Measurements from ENCODE around the gene CNTFR. TPM values are rescaled to one million over a fixed set of nuclear protein-coding genes. Genes with fewer than 3 reads are reported as not detected.

The CNTFR gene
- total RNA-seq, 4 donors from 2014 or later: 17.5 to 130 (median 49.1) TPM

DNA sequence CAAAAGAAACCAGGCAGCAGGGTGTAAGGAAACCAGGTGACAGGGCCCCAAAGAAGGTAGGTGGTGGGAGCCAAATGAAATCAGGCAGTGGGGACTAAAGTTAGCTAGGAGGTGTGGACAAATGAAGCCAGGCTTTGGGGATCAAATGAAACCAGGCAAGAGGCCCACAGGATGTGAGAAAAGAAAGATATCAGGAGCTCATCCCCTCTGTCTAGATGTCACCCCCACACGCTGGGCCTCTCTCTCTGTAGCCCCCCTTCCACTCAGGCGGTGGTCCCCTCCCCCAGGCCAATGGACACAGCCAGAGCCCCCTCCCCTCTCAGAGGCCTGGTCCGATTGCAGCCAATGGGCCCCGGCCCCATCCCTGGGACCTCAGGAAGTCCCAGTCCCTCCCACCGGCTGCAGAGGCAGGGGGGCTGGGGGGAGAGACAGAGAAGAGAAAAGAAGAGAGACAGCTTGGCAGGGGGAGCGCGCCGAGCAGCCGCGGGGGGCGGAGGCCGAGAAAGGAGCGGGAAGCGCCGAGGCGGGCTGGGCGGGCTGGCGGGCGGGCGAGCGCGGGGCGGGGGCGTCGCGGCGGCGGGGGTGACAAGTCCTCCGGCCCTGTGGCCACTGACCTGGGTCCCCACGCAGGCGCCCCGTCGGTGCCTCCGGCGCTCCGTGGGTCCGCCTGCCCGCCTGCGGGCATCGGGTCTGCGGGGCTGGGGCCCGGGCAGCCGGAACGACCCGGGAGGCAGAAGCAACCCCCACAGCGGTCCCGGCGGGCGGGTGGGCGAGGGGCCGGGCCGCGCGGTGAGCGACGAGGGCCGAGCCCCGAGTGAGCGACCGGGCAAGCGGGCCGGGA, 11.9 kb downstream of the CNTFR start:
- TF ChIP-seq, protein P1, sequence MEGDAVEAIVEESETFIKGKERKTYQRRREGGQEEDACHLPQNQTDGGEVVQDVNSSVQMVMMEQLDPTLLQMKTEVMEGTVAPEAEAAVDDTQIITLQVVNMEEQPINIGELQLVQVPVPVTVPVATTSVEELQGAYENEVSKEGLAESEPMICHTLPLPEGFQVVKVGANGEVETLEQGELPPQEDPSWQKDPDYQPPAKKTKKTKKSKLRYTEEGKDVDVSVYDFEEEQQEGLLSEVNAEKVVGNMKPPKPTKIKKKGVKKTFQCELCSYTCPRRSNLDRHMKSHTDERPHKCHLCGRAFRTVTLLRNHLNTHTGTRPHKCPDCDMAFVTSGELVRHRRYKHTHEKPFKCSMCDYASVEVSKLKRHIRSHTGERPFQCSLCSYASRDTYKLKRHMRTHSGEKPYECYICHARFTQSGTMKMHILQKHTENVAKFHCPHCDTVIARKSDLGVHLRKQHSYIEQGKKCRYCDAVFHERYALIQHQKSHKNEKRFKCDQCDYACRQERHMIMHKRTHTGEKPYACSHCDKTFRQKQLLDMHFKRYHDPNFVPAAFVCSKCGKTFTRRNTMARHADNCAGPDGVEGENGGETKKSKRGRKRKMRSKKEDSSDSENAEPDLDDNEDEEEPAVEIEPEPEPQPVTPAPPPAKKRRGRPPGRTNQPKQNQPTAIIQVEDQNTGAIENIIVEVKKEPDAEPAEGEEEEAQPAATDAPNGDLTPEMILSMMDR (IDR thresholded peaks at IDR 0.05; ENCODE audit: low read depth): no peak

DNA sequence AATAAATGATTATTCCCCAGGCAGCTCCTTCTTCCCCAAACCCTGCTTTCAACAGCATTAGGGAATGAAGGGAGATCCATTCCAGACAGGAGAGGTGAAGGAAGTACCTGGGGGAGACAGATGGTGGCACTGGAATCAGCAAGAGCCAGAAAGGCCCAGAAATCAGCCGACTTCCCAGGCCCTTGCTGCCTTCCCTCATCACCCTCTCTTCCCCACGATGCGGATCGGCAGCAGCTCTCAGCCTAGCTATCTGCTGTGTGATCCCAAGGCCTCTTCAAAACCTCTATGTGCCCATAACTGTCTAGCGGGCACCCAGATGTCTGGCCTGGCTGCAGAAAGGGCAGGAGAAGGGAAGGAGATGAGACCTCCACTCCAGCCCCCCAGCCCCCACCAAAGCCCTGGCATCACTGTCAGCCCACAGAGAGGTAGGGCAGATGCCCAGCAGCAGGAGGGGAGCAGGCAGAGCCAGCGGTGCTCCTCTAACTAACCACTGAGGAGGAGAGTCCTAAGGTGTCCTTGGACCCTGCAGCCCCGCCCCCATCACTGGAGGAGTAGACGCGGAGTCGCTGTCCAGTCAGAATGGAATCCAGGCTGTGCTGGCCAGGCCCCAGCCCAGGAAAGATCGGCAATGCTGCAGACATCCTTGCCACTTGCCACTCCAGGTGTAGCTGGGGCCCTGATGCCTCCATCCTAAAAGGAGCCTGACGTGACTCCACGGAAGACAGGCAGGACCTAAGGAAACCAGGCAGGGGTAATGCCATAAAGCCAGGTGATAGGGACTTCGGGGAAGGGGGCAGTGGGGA, 12.7 kb downstream of the CNTFR start:
- TF ChIP-seq, protein P1 (IDR thresholded peaks at IDR 0.05; ENCODE audit: low read depth): no peak

DNA sequence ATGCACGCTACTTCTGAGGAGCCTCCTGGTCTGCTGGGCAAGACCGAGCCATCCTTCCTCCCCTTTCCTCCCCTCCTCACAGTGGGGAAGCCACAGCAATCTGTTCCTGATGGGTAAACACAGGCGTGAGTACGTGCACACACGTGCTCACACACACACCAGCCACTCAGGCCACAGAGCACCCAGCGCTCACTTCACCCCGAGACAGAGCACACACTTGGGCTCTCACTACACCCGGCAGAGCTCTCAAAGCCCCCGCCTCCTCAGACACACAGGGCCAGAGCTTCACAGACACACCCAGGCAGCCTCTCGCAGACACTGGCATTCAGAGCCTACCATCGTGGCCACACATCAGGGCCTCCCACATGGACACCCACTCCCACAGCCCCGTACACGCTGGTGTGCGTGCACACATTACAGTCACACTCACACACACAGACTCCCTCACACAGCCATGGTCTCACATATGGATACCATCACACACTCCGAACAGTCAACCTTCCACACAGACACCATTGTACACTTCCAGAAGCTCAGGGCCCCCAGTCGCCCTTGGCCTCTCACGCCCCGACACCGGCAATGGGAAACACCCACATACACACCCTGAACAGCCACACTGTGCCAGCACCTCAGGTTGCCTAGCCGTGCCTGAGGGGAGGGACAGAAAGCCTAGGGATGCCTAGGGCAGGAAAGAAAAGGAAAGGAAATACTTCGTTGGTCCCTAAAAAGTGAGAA, 13.5 kb downstream of the CNTFR start:
- TF ChIP-seq, protein P1 (IDR thresholded peaks at IDR 0.05; ENCODE audit: low read depth): no peak

DNA sequence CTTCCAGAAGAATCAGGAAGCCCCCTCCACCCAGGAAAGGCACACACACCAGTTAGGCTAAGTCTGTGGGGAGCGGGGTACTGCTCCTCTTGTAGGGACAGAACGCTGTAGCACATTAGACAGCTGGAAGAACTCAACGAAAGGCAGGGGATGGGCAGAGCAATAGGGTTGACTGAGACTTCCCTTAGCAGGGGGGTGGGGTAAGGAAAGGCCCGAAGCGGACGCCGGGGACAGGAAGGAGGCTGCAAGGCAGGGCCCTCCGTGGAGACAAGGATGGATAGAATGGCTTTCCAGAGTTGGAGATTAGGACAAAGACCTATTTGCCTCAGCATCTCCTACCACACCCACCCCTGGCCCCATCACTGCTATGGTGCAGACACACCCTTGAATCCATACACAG, 14.3 kb downstream of the CNTFR start:
- TF ChIP-seq, protein P1 (IDR thresholded peaks at IDR 0.05; ENCODE audit: low read depth): no peak

DNA sequence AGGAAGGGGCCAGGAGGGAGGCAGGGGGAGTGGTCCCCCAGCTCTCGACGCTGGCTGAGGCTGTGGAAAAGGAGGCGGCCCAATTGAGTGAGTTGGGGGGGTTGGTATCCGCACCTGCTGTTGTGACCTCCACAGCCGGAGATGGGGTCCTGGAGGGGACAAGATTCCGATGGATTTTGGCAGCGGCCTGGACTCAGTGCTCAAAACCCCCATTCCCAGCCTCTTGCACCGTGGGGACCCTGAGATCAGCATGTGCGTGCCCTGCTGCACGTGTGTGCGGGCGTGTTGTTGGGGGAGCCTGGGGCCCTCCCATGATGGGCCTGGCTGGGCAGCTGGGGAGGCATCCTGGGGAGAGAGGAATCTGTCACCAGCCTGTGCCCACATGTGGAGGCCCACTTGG, 15.0 kb downstream of the CNTFR start:
- TF ChIP-seq, protein P1 (IDR thresholded peaks at IDR 0.05; ENCODE audit: low read depth): no peak

DNA sequence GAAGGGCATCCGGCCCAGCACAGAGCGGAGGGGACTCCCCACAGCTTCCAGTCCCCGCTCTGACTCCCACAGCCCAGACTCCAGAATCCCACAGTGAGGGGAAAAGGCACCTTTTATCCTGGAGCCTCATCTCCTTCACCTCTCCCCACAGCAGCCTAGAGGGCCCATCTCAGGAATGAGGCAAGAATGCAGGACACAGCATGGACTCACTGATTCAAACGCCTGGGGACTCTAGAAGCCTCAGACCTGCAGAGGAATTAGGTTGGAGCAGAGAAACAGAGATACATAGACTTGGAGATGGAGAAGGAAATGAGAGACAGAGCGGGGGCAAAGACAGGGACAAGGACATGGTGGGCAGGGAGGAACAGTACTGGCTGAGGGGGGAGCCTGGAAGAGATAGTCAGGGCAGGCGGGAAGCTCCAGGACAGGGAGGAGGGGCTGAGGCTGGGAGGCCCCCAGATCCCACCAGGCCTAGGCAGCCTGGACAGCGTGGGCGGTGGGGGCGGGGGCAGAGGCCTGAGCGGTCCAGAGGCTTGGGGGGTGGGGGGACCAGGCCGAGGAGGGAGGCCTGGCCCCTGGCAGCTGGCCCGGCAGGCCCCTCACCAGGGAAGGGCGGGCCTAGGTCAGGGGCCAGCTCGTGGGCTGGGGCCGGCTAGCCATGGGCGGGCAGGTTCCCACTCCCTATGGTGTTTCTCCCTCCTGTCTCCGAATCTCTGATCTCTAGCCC, 15.8 kb downstream of the CNTFR start:
- TF ChIP-seq, protein P1 (IDR thresholded peaks at IDR 0.05; ENCODE audit: low read depth): no peak

Data from subcutaneous adipose tissue (tissue), 4 donors.